Motor neuron (in vitro differentiated cells): ENCODE data around the gene L3MBTL3. TPM values are rescaled to one million over a fixed set of nuclear protein-coding genes. Genes with fewer than 3 reads are reported as not detected.

Experiments
- ATAC-seq, 8 experiments: fragments of 200-7000 bp; cut with Tn5 transposase; replicated peaks in 6 of 8; 2 replicates each; pipeline ENCODE4 v1.8.0; 2021; ENCODE audit warnings: mild to moderate bottlenecking in 8 of 8, moderate library complexity in 8 of 8
- H3K27ac ChIP-seq, 2 donors: fragments of 250-450 bp; sonication (Bioruptor Pico); 2 replicates each; pipeline ENCODE4 v1.9.0; 2021; ENCODE audit warnings: antibody characterized with exemption in 2 of 2, mild to moderate bottlenecking in 2 of 2, moderate library complexity in 1 of 2
- H3K4me1 ChIP-seq, 2 donors: fragments of 250-450 bp; sonication (Bioruptor Pico); replicated peaks in 1 of 2; 2 replicates each; pipeline ENCODE4 v1.6.1; 2021; ENCODE audit warnings: antibody characterized with exemption in 2 of 2, mild to moderate bottlenecking in 2 of 2, moderate library complexity in 1 of 2
- H3K4me3 ChIP-seq, 5 donors: fragments of 250-450 bp; sonication (Bioruptor Pico); 2 replicates each; pipeline ENCODE4 v1.9.0; 2021; ENCODE audit warnings: antibody characterized with exemption in 5 of 5, mild to moderate bottlenecking in 5 of 5, moderate library complexity in 4 of 5
- WGBS, 10 experiments: fragments of 450-650 bp; shearing (Covaris generic); methylation state at CpG; one replicate each; pipeline ENCODE4 v1.0.0; 2022; 5-methylcytosine and 5-hydroxymethylcytosine counted together
- in situ Hi-C, 9 experiments: fragments of 400-800 bp; cut with MboI; loops; one replicate each; pipeline ENCODE4 v1.15.0; 2021; ENCODE audit warnings: low sequenced_read_pairs in 9 of 9, low pct_unique_long_range_greater_than_20kb in 2 of 9; ENCODE audit not compliant: unreplicated experiment in 9 of 9
- total RNA-seq, 8 experiments: library from RNA; unstranded; fragments of 300-600 nt; gene quantifications; 2 replicates each; pipeline versions ENCODE4 v1.2.3 to v1.2.4, GENCODE V29; 2022

Gene L3MBTL3
- 10 to 100 TPM in 5 of 8 experiments, 1 to 10 TPM in 3; 7.5 to 12.6 (median 10.9) TPM for total RNA-seq

DNA sequence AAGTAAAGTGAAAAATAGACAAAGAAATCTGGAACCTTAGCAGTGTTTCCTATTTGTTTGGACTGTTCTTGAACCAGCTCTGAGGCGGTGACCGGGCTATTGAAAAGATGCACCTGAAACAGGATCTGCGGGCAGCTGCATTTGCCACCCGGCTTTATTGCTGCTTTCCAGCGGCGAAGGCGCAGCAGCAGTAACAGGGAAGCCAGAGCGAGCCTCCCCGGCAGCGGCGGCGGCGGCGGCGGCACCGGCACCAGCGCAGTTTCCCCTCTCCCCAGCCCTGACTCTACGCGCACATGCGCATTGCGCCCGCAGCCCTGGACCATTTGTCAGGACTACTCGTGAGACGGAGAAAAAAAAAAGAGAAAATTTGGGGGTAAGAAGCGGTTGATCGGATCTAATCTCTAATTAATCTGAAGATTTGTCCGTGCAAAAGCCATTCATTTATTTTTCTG, at the start of gene L3MBTL3:
Gene L3MBTL3 (plus strand): TSS at position 290 of the 452 bp plus-strand sequence. CDS start 24,119 bp downstream, outside the sequence.
- no peaks in the 10 kb centered on the region for H3K4me1 ChIP-seq
- peak; percentile 66 to 89 (median 84) for ATAC-seq
- WGBS, 10 experiments, result 0 to 5% (median 1%) methylated on average over 1 to 26 of the region's 27 CpGs; no CpG with 5 or more reads in 1 of the 10 experiments
- H3K4me3 ChIP-seq, result peak within 1 kb of the TSS; percentile 57 to 99 (median 88)
- in situ Hi-C loops, result loop anchor here in 2 of 9 experiments (10.0 to 25.0 kb wide), 3 partner anchors 131 to 424 kb away; no protein-coding TSS in a partner anchor
- H3K27ac ChIP-seq, result peak within 1 kb of the TSS; percentile 35 to 67

DNA sequence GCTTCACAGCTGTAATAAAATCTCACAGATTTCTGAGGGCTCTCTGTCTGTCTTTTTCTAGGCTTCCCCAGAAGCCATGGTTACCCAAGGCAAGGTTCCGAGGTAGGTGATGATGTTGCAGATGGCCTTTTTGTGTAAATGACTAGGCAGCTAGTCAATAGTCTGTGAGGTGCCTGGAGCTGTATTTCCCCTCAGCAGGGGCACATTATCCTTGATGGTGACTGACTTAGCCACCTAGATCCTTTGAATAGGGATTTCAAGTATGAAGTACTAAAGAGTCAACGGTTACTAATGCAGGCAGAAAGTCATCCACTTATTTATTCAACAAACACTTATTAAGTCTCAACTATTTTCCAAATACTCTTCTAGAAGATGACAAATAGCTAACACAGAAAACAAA, 49.3 kb upstream of the L3MBTL3 start:
- no peak overlapping the region for H3K27ac ChIP-seq
- in situ Hi-C loops, result no loop called here
- peak in 1 of 8 experiments; percentile 33 for ATAC-seq
- WGBS, 10 experiments, result 38 to 83% (median 71%) methylated on average over 1 to 2 of the region's 2 CpGs; no CpG with 5 or more reads in 1 of the 10 experiments
- no peak overlapping the region for H3K4me3 ChIP-seq
- no peaks in the 10 kb centered on the region for H3K4me1 ChIP-seq

DNA sequence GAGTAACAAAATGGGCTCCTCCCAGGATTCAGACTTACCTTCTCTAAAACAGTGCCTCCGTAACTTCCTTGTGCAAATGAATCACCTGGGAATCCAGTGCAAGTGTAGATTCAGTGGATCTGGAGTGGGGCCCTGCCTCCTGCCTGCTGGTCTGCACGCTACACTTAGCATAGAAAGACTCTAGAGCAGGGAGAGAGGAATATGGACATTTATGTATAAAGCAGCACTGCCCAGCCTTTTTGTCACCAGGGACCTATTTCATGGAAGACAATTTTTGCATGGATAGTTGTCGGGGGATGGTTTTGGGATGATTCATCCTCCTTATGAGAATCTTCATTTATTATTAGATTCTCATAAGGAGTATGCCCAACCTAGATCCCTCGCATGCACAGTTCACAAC, 42.3 kb upstream of the L3MBTL3 start:
- in situ Hi-C loops, result no loop called here
- Histone ChIP-seq H3K27ac (no peak overlapping the region), H3K4me3 (no peak overlapping the region), H3K4me1 (no peaks in the 10 kb centered on the region)
- ATAC-seq, result peak in 3 of 8 experiments; percentile 98
- WGBS, 10 experiments, result 0 to 97% (median 90%) methylated on average over 1 to 4 of the region's 4 CpGs; no CpG with 5 or more reads in 1 of the 10 experiments

DNA sequence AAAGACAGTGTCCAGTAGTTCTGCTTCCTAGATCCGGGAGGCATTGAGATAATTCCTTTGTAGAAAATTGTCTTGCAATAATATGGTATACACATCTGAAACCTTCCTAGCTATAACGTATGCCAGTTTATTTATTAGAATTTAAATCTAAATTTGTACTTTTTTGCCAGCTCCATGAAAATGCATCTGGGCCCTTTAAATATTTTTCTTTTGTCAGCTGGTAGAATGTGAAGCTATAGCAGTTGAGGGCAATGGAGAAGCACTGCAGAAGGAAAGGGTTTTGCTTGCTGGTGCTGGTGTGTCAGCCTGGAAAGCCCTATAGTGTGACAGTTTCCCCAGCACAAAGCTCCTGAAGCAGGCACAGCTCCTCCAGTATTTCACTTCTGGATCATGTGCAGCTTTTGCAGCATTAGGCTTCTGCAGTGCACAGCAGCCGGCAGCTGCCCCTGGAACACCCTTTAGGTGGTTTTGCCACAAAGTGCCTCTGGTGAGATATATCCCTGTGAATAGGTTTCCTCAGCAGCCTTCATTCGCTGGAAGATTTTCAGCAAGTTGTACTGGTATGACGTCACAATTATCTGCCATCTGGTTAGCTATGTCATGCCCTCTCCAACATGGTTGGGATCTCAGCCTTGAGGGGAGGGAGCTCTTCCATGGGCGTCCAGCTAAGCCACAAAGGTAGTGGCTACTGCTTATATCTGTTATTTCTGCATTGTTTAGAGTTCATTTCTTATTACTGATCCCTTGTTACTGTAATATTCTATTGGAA, 40.0 kb upstream of the L3MBTL3 start:
- in situ Hi-C loops, result no loop called here
- Histone ChIP-seq H3K27ac (no peak overlapping the region), H3K4me3 (no peak overlapping the region), H3K4me1 (no peaks in the 10 kb centered on the region)
- no peak for ATAC-seq
- WGBS, 10 experiments, result 66 to 100% (median 84%) methylated on average over 1 to 6 of the region's 6 CpGs

DNA sequence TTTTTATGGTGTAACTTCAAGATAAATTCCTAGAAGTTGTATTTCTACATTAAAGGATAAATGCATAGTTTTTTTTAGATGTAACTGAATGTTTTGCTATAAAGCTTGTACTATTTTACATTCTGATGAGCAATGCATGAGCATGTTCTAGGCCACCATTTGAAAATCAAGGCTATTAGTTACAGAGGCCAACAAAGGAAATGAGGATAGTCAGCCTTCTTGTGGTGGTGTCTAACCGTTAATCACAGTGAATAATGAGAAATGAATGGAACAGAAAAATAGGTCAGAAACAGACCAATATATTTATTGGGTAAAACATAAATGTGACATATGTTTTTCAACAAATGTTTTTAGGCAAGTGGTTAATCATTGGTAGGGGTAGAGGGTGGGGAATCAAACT, 37.6 kb upstream of the L3MBTL3 start:
- no peaks in the 10 kb centered on the region for H3K4me1 ChIP-seq
- ATAC-seq, result no peak
- in situ Hi-C loops, result no loop called here
- no peak overlapping the region for H3K27ac ChIP-seq
- WGBS, 10 experiments, result 47 to 100% (median 71%) methylated on average over 1 of the region's 1 CpG; no CpG with 5 or more reads in 1 of the 10 experiments
- H3K4me3 ChIP-seq, result no peak overlapping the region

DNA sequence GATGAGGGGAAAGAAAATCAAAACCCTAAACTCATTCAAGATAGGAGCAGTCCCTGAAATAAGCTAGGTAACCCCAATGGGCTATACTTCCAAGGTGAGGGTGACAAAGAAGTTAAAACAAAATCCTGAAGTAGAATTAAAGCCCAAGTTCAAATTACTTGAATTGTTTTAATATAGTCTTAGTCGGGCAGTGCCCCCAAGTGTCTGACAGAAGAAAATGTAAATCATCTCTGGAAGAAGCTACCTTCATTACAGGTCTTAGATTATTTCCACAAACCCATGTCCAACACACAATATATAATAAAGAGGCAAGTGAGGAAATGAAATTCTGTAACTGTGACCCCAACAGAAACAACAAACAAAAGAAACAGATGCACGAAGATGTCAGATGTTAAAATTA, 36.8 kb upstream of the L3MBTL3 start:
- Histone ChIP-seq H3K4me3 (no peak overlapping the region), H3K4me1 (no peaks in the 10 kb centered on the region), H3K27ac (no peak overlapping the region)
- WGBS, 10 experiments, result 50 to 100% (median 75%) methylated on average over 2 of the region's 2 CpGs; no CpG with 5 or more reads in 1 of the 10 experiments
- ATAC-seq, result no peak
- in situ Hi-C loops, result no loop called here

DNA sequence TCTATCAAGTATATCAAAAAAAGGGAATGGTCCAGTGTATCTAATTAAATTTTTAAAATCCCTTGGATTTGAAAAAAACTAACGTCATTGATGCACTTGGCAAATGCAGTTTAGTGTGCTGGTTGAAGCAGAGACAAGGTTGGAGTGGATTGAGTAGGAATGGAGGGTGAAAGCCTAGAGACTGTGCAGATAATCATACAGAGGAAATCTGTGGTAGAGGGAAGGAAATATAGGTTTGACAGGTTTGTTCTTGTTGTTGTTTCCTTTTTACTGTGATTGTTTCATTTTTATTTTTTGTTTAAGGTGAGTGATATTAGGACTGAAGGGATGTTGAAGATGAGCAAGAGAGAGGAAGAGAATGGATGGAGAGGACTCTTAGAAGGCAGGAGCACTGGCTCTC, 29.0 kb upstream of the L3MBTL3 start:
- whole genome bisulfite sequencing, 10 experiments, result 0 to 90% (median 67%) methylated on average over 1 of the region's 1 CpG; no CpG with 5 or more reads in 1 of the 10 experiments
- peaks cover 3 to 6% of the 10 kb centered on the region in 2 donors for H3K4me1 ChIP-seq
- no peak overlapping the region for H3K4me3 ChIP-seq
- H3K27ac ChIP-seq, result no peak overlapping the region
- in situ Hi-C loops, result no loop called here
- no peak for ATAC-seq

DNA sequence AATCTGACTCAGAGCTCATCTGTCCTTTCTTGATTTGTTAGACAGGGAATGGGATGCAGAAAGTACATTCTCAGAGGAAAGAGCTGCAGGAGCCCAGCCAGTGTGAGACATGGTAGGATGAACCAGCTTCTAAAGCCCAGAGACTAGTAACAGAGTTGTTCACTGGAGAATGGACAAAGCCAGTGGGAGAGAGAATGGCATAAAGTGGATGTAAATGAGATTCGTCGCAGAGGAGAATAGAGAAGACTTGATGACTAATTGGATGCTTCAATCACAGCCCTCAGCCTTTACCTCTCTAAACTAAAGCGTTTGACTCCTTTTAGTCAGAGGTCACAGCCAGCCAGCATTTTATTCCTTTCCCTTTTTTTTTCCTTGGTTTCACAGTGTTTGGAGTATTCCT, 25.5 kb upstream of the L3MBTL3 start:
- peak in 5 of 8 experiments; percentile 70 to 90 (median 86) for ATAC-seq
- 0 to 79% (median 40%) methylated on average over 1 to 3 of the region's 3 CpGs; no CpG with 5 or more reads in 2 of the 10 experiments for WGBS, 10 experiments
- Histone ChIP-seq H3K4me3 (no peak overlapping the region), H3K27ac (no peak overlapping the region), H3K4me1 (peaks cover 6% of the 10 kb centered on the region in 2 donors)
- in situ Hi-C loops, result no loop called here

DNA sequence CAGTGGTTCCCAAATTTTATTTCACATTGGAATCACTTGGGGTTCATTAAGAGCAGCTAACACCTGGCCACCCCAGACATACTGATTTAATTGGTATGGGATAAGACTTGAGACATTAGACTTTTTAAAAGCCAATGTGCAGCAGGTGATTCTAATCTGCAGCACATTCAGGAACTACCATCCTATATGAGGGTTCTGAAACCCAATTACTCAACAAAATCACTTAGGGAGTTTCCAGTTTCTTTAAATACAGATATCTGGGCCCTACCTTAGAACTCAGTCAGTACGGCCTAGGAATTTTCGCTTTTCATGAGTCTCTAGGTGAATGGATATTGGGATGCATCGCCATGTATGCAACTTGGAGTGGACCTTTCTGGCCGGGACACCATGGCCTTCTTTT, 24.0 kb upstream of the L3MBTL3 start:
- peaks cover 6% of the 10 kb centered on the region in 2 donors for H3K4me1 ChIP-seq
- WGBS, 10 experiments, result 71 to 100% (median 100%) methylated on average over 1 to 4 of the region's 4 CpGs; no CpG with 5 or more reads in 1 of the 10 experiments
- ATAC-seq, result no peak
- in situ Hi-C loops, result no loop called here
- H3K27ac ChIP-seq, result no peak overlapping the region
- H3K4me3 ChIP-seq, result no peak overlapping the region

DNA sequence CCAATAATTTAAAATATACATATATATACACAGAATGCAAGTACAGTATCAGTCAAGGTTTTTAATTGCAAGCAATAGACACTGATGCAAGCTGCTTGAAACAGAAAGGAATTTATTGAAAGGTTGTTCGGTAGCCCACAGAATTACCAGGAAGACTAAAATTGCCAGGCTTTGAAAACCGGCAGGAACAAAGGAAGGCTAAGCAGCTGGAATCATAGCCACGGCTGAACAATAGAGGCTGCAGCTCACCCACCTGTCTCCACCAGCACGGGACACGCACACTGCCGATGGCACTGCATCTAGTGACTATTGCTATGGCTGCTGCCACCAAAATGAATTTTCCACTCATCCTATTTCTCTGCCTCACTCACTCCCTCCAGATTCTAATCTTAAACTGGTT, 22.0 kb upstream of the L3MBTL3 start:
- Histone ChIP-seq H3K27ac (no peak overlapping the region), H3K4me3 (no peak overlapping the region), H3K4me1 (peaks cover 6% of the 10 kb centered on the region in 2 donors)
- 27 to 100% (median 63%) methylated on average over 1 to 6 of the region's 6 CpGs; no CpG with 5 or more reads in 1 of the 10 experiments for WGBS, 10 experiments
- in situ Hi-C loops, result no loop called here
- ATAC-seq, result peak in 4 of 8 experiments; percentile 36 to 56 (median 54)

DNA sequence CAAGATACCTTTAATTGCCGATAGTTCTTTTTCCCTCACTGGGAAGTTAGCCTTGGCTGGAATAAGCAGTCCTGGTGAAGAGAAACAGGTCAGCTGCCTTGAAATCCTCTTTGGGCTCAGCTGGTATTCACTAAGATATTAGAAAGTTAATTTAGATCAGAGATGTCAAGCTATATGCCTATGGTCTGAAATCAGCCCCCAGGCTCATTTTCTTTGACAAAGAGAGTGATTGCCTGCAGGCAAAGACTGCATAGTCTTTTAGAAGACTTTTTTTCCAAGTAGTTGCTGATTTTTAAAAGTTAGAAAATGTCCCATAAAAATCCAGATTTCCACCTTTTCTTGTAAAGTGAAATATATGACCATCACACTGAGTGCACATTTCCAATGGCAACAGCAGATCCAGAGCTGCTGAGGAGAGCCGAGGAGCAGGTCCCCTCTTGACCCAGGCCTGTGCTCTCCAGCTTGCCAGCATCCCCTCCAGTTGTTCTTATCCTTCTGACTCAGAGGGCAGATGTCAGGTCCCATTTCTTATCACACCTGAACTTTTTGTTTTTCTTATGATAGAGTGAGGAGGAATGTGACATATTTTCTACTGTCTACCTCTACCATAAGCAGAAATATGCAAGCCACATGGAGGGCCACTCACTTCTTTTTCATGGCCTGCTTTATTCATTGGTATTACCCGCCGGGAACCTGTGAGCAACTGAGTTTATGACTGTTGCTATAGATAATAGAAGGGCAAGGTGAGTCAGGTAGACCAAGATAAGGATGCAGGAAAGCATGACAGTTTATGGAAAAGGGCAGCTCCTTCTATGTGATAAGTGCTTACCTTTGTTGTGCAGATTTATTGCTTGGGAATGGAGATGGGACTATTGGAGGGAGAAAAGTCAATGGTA, 17.6 kb upstream of the L3MBTL3 start:
- 0 to 100% (median 64%) methylated on average over 1 to 4 of the region's 4 CpGs; no CpG with 5 or more reads in 3 of the 10 experiments for WGBS, 10 experiments
- ATAC-seq, result no peak
- in situ Hi-C loops, result loop anchor here in 2 of 9 experiments (25.0 kb wide), 2 partner anchors 113 to 213 kb away; no protein-coding TSS in a partner anchor
- no peak overlapping the region for H3K4me3 ChIP-seq
- H3K4me1 ChIP-seq, result peaks cover 0 to 3% of the 10 kb centered on the region in 2 donors
- H3K27ac ChIP-seq, result no peak overlapping the region

DNA sequence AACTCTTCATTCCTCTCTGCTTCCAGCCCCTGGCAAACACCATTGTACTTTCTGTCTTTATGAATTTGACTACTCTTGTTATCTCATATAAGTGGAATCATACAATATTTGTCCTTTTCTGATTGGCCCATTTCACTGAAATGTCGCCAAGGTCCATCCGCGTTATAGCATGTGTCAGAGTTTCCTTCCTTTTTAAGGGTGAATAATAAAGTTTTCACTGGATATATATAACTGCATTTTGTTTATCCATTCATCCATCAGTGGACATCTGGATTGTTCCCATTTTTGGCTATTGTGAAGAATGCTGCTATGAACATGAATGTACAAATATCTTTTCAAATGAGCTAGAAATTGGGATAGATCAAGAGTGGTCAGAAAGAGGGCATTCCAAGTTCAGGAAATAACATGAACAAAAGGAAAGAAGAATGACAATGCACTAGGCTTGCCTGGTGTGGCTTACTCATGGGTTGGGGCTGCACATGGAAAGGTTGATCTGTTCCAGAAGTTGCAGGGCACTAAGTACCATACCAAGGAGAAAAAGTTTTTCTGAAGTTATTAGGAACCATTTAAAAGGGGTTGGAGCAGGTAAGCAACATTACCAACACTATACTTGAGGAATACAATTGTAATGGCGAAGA, 10.0 kb upstream of the L3MBTL3 start:
- no peak overlapping the region for H3K27ac ChIP-seq
- no peak for ATAC-seq
- in situ Hi-C loops, result loop anchor here in 2 of 9 experiments (25.0 kb wide), 2 partner anchors 121 to 221 kb away; no protein-coding TSS in a partner anchor
- no peak overlapping the region for H3K4me3 ChIP-seq
- H3K4me1 ChIP-seq, result no peaks in the 10 kb centered on the region
- 60 to 100% (median 73%) methylated on average over 1 to 4 of the region's 4 CpGs for WGBS, 10 experiments
